ENCODE data around the gene SRD5A1.

- no peak for TF ChIP-seq CTCF (IDR thresholded peaks at IDR 0.05)
- no peak for TF ChIP-seq POLR2A (IDR thresholded peaks at IDR 0.05)
Observed at GRCh38 chr5:6636293-6636692, 3.1 kb downstream of the SRD5A1 start.
